ENCODE results near the gene ELMOD1.

DNA sequence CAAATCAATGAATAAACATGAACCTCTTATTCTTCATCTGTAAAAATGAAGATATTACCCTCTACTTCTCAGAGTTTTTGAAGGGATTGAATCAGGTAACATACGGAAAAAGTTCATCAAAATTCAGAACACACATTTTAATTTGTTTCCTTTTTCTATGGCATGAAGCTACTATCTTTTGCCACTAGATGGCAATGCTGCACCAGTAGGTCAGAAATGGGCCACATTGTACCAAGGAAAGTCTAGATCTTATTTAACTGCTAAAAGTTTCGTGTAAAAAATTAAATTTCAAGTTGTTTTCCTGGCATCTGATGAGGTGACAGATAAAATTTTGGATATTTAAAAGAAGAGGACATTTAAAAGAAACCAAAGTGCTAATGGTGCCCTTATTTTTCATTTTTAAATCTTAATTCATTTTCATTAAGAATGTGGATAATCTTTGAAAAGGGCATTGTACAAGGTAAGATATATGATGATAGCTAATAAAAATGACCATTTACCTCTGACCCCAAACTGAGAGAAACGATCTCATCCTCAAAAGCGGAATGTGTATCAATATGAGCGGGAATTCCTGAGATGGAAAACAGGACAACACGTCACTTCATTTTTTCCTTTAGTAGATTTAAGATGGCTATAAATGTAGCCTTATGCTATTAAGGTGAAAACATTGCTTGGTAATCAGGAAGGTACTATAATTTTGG is 41.5 kb upstream of the ELMOD1 start:
- no peak for TF ChIP-seq POLR2AphosphoS5 (IDR thresholded peaks at IDR 0.05; ENCODE audit: low read depth, low read length)
- TF ChIP-seq TAF1 (IDR thresholded peaks at IDR 0.05; ENCODE audit: borderline replicate concordance, low read depth, low read length) = no peak
